ENCODE measurements around the gene CHD2. TPM values are rescaled to one million over a fixed set of nuclear protein-coding genes. Genes with fewer than 3 reads are reported as not detected.

Gene CHD2
- total and polyA plus RNA-seq, 8 donors, result 21.5 to 833 (median 131) TPM

GRCh38 chr15:92883876-92884435 is 16.2 kb upstream of the CHD2 start:
- intact Hi-C loops (cut with DNase I; ENCODE audit: low total_unique reads), result no loop called here
- H3K4me1 ChIP-seq, result peaks cover 19 to 64% (median 43%) of the 10 kb centered on the region in 4 donors
- no peaks in the 10 kb centered on the region for H3K27me3 ChIP-seq
- DNase-seq, result no peak
- H3K4me3 ChIP-seq, result peak overlapping the region; percentile 67 to 96 (median 81)
- 0% methylated on average over 12 of the region's 12 CpGs for WGBS, 5 donors
- no peak for TF ChIP-seq POLR2A (IDR thresholded peaks at IDR 0.05)
- TF ChIP-seq POLR2AphosphoS5 (IDR thresholded peaks at IDR 0.05), result no peak
- no peak for TF ChIP-seq CTCF (IDR thresholded peaks at IDR 0.05)
- TF ChIP-seq EP300 (IDR thresholded peaks at IDR 0.05), result no peak
- peak overlapping the region in 4 of 5 donors; percentile 97 to 100 (median 98) for H3K27ac ChIP-seq
- no peaks in the 10 kb centered on the region for H3K9me3 ChIP-seq
- peaks cover 9 to 30% (median 18%) of the 10 kb centered on the region in 4 donors for H3K36me3 ChIP-seq

GRCh38 chr15:92884436-92885223 is 15.5 kb upstream of the CHD2 start:
- Histone ChIP-seq H3K36me3 (peaks cover 9 to 34% (median 23%) of the 10 kb centered on the region in 4 donors), H3K4me1 (peaks cover 15 to 69% (median 48%) of the 10 kb centered on the region in 4 donors), H3K4me3 (peak overlapping the region; percentile 67 to 96 (median 81)), H3K27ac (peak overlapping the region in 4 of 5 donors; percentile 97 to 100 (median 98)), H3K9me3 (no peaks in the 10 kb centered on the region), H3K27me3 (no peaks in the 10 kb centered on the region)
- TF ChIP-seq POLR2A (IDR thresholded peaks at IDR 0.05), result no peak
- no peak for TF ChIP-seq EP300 (IDR thresholded peaks at IDR 0.05)
- TF ChIP-seq POLR2AphosphoS5 (IDR thresholded peaks at IDR 0.05), result no peak
- no peak for TF ChIP-seq CTCF (IDR thresholded peaks at IDR 0.05)
- 0 to 2% (median 0%) methylated on average over 6 of the region's 6 CpGs for WGBS, 5 donors
- DNase-seq, result peak in 1 of 2 donors; percentile 58
- intact Hi-C loops (cut with DNase I; ENCODE audit: low total_unique reads), result no loop called here

GRCh38 chr15:92885224-92886041 is 14.7 kb upstream of the CHD2 start:
- intact Hi-C loops (cut with DNase I; ENCODE audit: low total_unique reads), result no loop called here
- H3K4me3 ChIP-seq, result peak overlapping the region; percentile 67 to 96 (median 81)
- H3K4me1 ChIP-seq, result peaks cover 15 to 68% (median 53%) of the 10 kb centered on the region in 4 donors
- 1 to 3% (median 2%) methylated on average over 3 of the region's 3 CpGs for WGBS, 5 donors
- no peaks in the 10 kb centered on the region for H3K27me3 ChIP-seq
- DNase-seq, result peak in 1 of 2 donors; percentile 40
- H3K27ac ChIP-seq, result peak overlapping the region in 4 of 5 donors; percentile 97 to 100 (median 98)
- peaks cover 10 to 42% (median 28%) of the 10 kb centered on the region in 4 donors for H3K36me3 ChIP-seq
- TF ChIP-seq CTCF (IDR thresholded peaks at IDR 0.05) (no peak), POLR2AphosphoS5 (IDR thresholded peaks at IDR 0.05) (no peak), EP300 (IDR thresholded peaks at IDR 0.05) (no peak), POLR2A (IDR thresholded peaks at IDR 0.05) (no peak)
- no peaks in the 10 kb centered on the region for H3K9me3 ChIP-seq

GRCh38 chr15:92886042-92886537 is 14.0 kb upstream of the CHD2 start:
- 2 to 15% (median 4%) methylated on average over 2 of the region's 2 CpGs for WGBS, 5 donors
- peak overlapping the region; percentile 67 to 96 (median 81) for H3K4me3 ChIP-seq

More at GRCh38 chr15:92886042-92886537, 14.0 kb upstream of the CHD2 start:
- TF ChIP-seq POLR2AphosphoS5 (IDR thresholded peaks at IDR 0.05) (no peak), POLR2A (IDR thresholded peaks at IDR 0.05) (no peak), CTCF (IDR thresholded peaks at IDR 0.05) (no peak), EP300 (IDR thresholded peaks at IDR 0.05) (no peak)
- Histone ChIP-seq H3K27me3 (no peaks in the 10 kb centered on the region), H3K4me1 (peaks cover 22 to 68% (median 56%) of the 10 kb centered on the region in 4 donors), H3K36me3 (peaks cover 14 to 49% (median 35%) of the 10 kb centered on the region in 4 donors), H3K27ac (peak overlapping the region in 4 of 5 donors; percentile 97 to 100 (median 98)), H3K9me3 (no peaks in the 10 kb centered on the region)
- DNase-seq, result peak in 1 of 2 donors; percentile 30
- intact Hi-C loops (cut with DNase I; ENCODE audit: low total_unique reads), result no loop called here
